GM10266 (cell line): ENCODE data around the gene DOCK3.

ENCODE experiments used
- DNase-seq: peaks from one replicate; pipeline ENCODE4 v3.0.0; 2012; ENCODE audit errors: extremely low spot score
- TF ChIP-seq, protein P1 (sequence below): IDR thresholded peaks from 2 replicates; pipeline ENCODE4 v1.5.1; 2012; ENCODE audit warnings: mild to moderate bottlenecking, low read depth; ENCODE audit not compliant: control insufficient read depth, insufficient read depth; ENCODE audit errors: missing control alignments

Gene DOCK3

GRCh38 chr3:51353131-51353530 lies 678.4 kb downstream of the DOCK3 start:
- TF ChIP-seq, protein P1, sequence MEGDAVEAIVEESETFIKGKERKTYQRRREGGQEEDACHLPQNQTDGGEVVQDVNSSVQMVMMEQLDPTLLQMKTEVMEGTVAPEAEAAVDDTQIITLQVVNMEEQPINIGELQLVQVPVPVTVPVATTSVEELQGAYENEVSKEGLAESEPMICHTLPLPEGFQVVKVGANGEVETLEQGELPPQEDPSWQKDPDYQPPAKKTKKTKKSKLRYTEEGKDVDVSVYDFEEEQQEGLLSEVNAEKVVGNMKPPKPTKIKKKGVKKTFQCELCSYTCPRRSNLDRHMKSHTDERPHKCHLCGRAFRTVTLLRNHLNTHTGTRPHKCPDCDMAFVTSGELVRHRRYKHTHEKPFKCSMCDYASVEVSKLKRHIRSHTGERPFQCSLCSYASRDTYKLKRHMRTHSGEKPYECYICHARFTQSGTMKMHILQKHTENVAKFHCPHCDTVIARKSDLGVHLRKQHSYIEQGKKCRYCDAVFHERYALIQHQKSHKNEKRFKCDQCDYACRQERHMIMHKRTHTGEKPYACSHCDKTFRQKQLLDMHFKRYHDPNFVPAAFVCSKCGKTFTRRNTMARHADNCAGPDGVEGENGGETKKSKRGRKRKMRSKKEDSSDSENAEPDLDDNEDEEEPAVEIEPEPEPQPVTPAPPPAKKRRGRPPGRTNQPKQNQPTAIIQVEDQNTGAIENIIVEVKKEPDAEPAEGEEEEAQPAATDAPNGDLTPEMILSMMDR: no peak
- DNase-seq: no peak

DNA sequence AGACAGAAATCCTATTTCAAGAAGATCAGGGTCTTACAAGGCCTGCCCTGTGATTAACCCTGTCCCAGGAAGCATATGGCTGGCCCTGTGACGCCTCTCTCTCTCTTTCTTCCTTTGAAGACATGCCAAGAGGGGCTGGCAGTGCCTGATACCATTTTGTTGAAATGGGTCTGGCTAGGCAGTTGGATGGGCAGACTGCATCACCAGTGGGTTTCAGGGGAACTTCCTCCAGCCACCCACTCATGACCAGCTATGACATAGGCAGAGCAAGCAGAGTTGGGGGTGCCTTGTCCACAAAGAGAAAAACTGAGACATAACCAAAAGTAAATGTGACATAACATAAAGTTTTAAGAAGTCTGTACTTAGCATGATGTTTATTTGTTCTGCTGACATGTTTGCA lies 679.0 kb downstream of the DOCK3 start:
- DNase-seq: no peak
- TF ChIP-seq, protein P1: no peak

DNA sequence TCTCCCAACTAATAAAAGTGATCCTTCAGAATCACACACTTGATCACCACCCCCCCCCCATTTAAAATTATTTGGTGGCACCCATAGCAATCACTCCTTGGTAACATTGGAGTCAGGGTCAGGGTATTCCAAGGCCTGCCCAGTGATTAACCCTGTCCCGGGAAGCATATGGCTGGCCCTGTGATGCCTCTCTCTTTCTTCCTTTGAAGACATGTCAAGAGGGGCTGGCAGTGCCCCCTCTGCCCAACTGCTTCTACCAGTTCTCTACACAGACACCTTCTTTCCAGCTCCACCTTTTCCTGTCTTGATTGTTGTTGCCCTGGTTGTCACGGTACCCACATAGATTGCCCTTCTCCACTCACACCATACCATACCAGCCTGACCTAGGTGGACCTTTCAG lies 679.4 kb downstream of the DOCK3 start:
- no peak for DNase-seq
- TF ChIP-seq, protein P1: no peak

DNA sequence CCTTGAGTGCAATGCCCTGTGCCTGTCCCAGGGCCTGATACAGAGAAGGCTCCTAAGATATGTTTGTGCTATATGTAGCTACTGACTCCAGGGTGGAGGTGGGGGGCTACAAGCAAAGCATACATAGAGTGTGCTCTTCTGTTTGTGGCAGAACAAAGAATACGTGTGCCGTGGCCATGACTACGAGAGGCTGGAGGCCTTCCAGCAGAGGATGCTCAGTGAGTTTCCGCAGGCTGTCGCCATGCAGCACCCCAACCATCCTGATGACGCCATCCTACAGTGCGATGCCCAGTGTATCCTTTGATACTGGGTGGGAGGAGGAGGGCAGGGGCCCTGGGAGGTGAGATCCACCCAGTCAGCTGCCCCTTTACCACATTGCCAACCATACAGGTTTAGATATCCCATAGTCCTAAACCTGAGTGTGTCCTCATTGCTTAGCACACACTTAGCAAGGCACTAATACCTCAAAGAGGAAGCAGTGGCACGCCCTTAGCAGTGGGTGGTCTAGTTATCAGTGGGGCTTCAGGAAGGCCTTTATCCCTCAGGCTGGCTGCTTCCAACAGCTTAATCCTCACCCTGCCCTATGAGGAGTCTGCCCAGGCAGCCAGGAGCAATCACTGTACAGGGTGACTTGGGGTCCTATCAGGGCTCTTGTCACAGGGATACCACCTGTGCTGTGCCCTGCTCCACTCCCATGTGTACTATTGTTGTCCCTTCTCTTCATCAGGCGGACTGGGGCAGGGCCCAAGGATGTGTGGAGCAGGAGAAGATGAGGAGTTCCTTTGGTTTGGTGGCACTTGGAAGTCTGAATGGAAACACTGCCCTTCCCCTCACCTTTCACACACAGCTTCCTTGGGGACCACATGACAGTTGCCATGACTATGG lies 680.2 kb downstream of the DOCK3 start:
- DNase-seq: no peak
- TF ChIP-seq, protein P1: no peak

GRCh38 chr3:51355891-51356578 lies 681.3 kb downstream of the DOCK3 start:
- DNase-seq: no peak
- TF ChIP-seq, protein P1: no peak

- TF ChIP-seq, protein P1: no peak
- no peak for DNase-seq
These were observed 683.1 kb downstream of the DOCK3 start for GRCh38 chr3:51357856-51358255.

GRCh38 chr3:51358981-51359380 lies 684.3 kb downstream of the DOCK3 start:
- TF ChIP-seq, protein P1: no peak
- DNase-seq: no peak
